ENCODE results near the gene SENP5.

The SENP5 gene

DNA sequence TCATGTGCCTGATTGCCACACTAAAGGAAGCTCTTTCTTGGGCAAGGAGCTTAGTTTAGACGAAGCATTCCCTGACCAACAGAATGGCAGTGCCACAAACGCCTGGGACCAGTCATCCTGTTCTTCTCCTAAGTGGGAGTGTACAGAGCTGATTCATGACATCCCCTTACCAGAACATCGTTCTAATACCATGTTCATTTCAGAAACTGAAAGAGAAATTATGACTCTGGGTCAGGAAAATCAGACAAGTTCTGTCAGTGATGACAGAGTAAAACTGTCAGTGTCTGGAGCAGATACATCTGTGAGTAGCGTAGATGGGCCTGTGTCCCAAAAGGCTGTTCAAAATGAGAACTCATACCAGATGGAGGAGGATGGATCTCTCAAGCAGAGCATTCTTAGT, 18.4 kb downstream of the SENP5 start:
- no peak for DNase-seq

DNA sequence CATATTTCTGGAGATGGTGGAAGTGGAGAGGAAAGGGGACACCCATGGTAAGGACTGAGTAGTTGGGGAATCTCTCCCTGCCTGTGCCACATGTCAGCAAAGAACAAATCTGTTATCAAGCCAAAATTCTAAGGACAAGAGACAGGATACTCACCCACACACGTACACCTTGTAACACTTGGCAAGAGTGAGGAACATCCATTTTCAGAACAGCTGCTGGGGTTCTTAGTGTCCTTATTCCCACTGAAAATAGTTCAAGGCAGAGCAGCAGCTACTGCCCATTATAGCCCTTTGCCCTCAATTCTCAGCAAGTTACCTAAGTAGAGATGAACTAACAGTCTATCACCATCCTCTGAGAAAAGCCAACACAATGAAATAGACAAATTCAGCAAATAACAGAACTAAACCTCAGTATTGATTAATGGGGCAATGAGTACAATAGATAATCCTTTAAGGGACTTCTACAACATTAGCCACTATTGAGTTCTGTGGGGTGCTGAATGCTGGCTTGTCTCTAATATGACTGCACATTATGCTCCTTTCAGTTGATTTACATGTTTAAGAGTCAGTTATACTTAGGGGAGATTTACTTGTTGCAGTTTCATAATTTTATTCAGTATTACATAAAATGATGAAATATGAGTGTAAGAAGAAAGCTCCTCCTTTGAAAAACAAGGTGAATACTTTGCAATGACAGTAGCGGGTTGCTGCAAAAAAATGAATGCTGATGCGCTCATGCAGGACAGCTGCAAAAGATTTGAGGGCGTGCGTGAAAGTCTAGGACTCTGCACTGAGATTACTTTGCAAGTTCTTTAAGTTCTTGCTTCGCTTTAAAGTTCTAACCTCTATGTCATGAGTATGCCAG, 22.4 kb downstream of the SENP5 start:
- no peak for DNase-seq

DNA sequence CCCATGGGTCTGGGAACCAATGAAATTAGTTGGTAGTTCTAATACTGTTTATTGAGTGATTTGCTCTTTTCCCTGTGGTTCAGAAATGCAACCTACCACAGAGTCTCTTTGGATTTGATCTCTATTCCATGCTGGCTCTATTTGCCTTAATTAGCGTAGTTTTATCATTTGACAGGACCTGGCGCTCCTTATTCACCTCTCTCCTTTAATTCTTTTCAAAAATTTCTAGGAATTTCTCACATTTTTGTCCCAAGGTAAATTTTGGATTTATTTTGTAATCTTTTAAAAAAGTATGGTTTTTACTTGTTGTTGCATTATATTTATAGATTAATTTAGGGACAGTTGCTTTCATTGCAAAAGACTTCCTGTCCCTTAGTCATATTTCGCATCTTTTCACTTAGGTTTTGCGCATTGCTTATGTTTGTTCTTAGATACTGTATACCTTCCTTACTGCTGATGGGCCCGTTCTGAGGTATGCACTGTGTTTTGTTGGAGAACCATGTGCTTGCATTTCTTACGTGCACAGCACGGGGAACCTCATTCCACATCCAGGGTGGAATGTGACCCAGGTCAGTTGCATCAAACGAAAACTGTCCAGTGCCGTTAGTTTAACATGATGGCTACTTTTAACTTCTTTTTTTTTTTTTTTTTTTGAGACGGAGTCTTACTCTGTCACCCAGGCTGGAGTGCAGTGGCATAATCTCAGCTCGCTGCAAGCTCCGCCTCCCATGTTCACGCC, 27.0 kb downstream of the SENP5 start:
- DNase-seq, result no peak

DNA sequence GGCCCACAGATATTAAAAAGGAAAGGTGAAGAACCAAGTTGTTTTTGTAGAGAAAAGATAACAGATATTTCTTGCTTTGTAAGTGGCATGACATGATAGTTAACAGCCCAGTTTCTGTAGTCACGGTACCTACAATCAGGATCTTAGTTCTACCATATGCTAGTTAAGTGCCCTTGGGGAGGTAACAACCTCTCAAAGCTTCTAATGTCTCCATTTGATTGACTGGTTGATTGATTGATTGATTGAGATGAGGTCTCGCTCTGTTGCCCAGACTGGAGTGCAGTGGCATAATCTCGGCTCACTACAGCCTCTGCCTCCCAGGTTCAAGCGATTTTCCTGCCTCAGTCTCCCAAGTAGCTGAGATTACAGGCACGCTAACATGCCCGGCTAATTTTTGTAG, 28.5 kb downstream of the SENP5 start:
- DNase-seq, result no peak

DNA sequence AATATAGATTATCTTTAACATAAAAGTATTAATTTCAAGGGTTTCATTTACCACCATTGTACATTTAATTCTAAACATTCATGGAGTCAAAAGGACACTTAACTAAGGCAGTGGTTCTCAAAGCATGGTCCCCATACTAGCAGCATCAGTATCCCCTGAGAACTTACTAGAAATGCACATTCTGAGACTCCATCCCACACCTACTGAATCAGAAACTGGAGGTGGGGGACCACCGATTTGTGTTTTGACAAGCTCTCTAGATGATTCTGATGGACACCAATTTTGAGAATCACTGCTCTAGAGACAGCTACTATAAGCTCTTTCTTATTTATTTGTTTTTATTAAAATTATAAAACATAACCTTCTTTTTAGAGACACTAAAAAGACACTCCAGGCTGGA, 34.0 kb downstream of the SENP5 start:
- DNase-seq, result no peak

DNA sequence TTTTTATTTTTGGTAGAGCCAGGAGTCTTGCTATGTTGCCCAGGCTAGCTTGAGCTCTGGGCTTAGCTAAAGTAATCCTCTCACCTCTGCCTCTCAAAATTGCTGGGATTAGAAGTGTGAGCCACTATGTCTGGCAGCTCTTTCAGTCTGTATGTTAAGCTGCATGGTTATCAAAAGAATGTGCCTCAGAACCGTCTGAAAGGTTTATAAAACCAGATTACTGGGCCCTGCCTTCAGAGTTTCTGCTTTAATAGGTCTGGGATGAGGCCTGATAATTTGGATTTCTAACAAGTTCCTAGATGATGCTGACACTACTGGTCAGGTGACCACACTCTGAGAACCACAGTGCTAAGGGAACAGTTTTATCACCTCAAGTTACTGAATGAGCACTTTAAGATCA, 34.6 kb downstream of the SENP5 start:
- no peak for DNase-seq

DNA sequence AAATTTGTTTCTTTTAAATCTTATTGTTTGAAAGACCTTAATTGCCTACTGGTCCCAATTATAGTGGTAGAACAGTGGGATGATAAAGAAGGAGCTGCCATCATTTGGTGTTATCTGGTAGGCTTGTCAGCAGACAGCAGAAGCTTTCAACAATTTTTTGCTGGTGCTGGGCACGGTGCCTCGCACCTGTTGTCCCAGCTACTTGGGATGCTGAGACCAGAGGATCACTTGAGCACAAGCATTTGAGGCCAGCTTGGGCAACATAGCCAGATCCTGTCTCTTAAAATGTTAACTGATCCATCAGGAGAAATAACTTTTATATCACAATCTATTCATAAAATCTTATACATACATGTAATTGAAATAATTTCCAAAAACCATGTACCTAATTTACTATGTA, 36.0 kb downstream of the SENP5 start:
- DNase-seq, result no peak

DNA sequence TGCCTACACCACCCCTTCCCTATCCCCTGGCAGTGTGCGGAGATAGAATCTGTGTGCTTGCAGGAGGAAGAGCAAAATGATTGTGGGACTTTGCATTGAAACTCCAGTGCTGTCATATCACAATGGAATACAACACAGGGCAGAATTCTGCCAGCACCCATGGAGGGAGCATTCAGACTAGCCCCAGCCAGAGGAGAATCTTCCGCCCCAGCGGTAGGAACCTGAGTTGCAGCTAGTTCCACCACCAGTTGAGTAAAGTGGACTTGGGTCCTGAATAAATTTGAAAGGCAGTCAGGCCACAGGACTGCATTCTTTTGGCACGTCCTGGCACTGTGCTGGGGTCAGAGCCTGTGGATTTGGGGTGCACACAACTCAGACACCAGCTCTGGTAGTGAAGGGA, 47.1 kb downstream of the SENP5 start:
- DNase-seq, result no peak

DNA sequence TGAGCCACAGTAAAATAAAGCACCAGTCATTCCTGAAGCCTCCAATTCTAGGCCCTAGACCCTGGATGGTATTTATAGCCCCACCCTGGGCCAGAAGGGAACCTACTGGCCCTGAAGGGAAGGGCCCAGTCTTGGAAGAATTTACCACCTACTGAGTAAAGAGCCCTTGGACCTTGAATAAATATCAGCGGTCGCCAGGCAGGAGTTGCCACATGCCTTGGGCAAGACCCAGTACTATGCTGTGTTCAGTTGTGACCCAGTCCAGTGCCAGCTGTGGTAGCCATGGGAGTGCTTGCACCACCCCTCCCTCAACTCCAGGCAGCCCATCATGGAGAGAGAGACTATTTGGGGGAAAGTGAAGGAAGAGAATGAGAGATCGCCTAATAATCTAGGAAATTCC, 47.7 kb downstream of the SENP5 start:
- no peak for DNase-seq

DNA sequence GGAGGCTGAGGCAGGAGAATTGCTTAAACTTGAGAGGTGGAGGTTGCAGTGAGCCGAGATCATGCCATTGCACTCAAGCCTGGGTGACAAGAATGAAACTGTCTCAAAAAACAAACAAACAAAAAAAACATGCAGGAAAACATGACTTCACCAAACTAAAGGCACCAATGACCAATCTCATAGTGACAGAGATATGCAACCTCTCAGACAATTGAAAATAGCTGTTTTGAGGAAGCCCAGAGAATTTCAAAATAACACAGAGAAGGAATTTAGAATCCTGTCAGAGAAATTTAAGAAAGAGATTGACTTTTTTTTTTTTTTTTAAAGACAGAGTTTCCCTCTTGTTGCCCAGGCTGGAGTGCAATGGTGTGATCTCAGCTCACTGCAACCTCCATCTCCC, 48.5 kb downstream of the SENP5 start:
- DNase-seq, result no peak

DNA sequence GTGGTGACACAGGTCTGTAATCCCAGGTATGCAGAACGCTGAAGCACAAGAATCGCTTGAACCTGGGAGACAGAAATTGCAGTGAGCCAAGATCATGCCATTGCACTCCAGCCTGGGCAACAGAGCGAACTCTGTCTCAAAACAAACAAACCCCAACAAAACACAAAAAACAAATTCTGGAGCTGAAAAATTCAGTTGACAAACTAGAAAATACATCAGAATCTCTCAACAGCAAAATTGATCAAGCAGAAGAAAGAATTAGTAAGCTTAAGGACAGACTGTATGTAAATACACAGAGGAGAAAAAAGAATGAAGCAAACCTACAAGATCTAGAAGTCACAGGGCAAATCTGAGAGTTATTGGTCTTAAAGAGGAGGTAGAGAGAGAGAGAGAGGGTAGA, 49.3 kb downstream of the SENP5 start:
- DNase-seq, result no peak

DNA sequence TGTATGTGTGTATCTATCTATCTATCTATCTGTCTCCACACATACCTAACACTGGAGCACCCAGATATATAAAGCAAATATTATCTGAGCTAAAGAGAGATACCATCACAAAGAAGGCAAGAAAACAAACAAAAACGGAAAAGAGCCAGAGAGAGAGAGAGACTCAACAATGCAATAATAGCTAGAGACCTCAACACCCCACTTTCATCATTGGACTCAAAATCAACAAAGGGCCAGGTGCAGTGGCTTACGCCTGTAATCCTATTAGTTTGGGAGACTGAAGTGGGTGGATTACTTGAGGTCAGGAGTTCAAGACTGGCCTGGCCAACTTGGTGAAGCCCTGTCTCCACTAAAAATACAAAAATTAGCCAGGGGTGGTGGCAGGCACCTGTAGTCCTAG, 51.2 kb downstream of the SENP5 start:
- no peak for DNase-seq

DNA sequence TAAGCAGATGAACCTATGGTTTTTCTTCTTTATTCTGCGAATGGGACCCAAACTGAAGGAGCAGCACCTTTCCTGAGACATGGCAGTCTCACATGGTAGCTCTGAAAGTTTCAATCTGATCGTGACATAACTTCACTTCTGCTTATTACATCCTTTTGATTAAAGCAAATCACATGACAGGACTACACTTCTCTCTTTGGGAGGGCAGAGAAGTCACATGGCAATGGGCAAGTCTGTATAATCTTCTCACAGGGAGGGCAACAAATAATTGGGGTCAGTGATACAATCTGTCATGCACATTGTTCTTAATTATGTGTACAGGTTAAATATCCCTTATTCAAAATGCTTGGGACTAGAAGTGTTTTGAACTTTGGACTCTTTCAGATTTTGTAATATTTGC, 53.0 kb downstream of the SENP5 start:
- no peak for DNase-seq

DNA sequence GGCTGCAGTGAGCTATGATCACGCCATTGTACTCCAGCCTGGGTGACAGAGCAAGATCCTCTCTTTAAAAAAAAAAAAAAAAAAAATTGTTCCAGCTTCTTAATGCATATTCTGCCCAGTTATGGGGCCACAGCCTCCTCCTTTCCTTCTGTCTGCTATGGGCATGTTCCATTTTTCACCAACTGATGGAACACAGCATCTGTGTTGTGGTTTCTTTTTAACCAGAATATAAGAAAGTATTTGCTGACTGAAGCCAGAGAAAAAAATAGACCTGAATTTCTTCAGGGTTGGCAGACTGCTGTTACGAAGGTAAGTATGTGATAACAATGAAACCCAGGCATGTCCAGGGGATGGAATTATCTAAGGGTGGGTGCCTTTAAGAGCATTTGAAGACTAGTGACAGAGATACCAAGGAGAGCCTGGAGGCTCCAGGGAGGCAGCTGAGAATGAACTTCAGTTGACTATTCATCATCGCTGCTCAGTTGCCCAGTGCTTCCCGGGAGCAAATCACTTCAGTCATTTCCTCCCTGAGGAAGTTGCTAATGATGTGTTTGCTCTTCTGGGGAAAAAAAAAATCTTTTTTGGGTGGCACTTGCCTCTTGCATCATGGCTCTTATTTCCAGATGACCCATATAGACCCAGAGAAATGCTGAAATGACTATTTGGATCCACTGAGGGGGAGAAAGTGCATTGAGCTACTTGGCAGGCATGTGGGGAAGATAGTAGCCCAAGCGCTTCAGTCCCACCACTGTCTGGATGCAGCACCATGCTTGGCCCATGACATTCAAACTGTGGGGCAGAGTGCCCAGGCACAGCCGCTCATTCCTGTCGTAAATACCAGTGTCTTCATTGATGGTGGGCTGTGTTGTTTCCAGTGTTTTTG, 60.1 kb downstream of the SENP5 start:
- no peak for DNase-seq

DNA sequence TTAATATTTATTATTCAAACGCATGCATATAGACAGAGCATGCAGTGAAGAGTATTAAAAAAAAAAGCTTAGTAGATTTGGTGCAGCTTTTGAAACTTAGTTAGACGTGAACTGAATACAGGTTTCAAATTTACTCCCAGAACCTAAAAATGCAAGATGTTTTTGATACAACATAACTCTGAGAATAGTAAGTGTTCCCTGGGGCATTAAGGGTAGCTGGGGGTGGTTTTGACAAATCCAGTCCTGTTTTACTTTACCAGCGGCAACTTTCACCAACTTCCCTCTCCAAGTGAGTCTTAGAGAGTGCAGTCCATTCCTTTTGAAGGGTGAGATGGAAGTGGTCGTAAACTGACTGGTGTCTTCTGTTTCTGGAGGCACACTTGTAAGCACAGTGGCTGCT, 63.4 kb downstream of the SENP5 start:
- no peak for DNase-seq

DNA sequence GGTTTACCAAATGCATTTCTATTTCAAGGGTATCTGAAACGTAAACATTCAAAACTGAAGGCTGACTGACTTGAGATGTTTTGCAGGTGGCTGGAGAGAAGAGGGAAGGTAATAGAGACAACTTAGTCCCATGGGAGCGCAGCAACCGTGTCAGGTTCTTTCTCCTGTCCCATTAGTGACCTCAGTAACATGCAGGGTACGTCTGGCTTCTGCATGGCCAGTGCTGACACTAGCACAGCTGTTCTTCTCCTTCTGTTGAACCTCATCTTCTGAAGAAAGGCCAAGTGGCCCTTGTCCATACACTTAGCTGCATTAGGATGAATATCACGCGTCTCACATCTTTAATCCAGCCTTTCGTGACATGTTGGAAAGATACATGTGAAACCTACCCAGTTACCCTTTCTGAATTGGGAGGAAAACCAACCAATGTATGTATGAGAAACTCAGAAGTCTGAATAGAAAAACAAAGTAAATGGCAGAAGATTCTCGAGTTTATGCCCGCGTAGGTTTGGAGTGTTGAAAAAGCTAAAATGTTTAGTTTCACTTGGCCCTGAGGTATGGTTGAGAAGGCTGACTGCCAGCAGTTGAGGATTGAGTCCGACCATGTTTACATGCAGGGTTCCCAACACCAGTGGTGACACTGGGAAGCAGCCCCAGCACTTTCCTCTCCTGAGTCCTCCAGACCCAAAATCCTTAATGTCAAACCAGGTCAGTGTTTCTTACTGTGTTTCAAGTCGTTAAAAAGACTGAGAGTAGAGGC, 64.3 kb downstream of the SENP5 start:
- no peak for DNase-seq

DNA sequence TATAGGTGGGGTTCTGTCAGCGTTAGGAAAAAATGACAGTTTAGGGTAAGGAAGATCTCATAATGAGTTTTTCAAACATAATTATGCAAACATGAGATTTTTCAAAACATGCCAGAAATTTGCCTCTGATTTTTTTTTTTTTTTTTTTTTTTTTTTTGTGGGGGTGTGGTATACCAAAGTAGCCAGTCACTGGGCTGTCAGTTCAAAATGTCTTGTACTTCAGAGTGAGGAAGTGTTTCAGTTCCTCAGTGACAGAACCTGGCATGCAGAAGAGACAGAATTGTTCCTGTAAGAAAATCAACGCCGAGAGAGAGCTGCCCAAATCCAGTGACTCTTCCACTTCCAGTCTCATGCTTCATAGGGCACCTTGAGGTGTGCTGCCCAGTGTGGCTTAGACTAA, 64.9 kb downstream of the SENP5 start:
- no peak for DNase-seq

DNA sequence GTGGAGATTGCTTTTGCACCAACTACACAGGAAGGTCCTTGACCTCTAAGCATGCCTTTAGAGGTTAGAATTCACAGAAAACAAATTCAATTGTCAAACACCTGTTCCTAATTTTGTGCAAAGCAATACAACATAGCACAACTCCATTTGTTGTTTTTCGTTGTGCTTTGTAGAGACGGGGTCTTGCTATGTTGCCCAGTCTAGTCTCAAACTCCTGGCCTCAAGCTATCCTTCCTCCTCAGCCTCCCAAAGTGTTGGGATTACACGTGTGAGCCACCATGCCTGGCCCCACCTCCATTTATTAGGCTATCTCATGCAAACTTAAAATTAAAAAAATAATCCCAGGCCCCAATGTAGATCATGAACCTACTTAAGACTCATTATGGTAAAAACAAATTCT, 68.6 kb downstream of the SENP5 start:
- no peak for DNase-seq

DNA sequence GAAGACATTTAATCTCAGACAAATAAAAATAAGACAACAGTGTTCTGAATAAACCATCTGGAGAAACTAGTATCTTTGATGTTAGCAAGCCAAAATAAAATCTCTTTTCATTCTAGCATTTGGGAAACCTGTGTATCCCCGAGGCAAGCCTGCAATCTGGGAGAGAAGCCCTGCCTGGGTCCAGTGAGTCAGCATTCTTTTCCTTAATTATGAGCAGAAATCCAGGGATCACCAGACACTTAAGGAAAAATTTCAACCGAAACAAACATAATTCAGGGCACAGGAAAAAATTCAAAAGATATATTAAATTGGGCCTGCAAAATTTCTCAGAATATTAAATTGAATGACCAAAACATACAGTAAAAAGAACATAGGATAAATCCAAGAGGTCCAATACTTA, 70.4 kb downstream of the SENP5 start:
- no peak for DNase-seq

DNA sequence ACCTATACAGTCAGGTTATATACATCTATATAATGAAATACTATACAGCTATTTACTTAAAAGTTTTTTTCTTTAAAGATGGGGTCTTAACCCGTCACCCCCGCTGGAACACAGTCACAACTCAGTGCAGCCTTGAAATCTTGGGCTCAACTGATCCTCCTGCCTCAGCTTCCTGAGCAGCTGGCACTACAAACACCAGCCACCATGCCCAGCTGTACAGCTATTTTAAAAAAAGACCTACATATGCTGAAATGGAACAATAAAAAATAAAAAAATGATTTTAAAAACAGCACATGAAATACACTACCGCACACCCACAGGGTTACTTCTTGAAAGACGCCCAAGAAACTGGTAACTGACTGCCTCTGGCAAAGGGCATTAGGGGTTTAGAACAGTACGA, 70.9 kb downstream of the SENP5 start:
- DNase-seq, result no peak

DNA sequence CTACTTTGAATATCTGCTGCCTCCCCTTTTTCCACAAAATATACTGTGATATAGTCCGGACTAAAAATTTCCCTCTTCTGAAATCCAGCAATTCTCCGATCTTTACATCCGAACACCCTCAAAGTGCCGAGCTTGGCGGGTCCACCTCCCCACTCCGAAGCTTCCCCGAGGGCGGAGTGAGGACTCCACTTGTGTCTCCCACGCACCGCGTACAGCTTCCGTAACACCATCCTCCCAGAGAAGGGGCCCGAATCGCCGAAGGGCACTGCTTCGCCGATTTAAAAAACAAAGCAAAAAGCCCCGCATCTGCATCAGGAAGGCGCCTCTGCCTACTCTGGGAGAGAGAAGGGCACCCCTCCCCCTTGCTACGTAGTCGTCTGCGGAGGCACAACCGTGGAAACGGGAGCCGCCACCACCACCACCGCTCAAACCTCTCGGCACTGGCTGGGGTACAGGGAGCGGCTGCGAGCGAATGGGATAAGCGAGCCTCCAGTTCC, 74.1 kb downstream of the SENP5 start:
- DNase-seq, result no peak

DNA sequence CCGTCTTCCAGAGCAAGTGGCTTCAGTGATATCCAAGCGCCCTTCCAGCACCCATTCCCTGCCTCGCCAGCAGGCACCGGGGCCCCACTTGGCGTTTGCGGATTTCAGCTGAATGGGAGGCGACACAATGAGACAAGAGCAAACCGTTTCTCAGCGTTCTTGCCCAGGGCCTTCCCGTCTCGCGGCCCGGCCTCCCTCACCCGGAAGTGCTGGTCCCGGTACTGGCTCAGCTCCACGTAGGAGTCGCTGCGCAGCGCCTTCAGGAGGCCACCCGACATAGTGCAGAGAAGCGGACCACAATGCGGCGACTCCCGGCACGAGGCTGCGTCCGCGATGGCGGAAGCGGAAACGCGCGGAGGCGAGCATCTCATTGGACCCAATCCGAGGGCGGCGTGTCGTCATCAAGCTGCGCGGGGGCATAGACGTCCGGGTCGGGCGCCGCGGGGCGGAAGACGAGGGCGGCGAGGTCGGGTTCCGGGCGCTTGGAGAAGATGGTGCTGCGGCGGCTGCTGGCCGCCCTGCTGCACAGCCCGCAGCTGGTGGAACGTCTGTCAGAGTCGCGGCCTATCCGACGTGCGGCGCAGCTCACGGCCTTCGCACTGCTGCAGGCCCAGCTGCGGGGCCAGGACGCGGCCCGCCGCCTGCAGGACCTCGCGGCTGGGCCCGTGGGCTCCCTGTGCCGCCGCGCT, 74.7 kb downstream of the SENP5 start, which contains the start of gene NCBP2:
TSS of gene NCBP2 (minus strand) at position 303 of the 689 bp plus-strand sequence. CDS start at position 278, 25 bp downstream.
- DNase-seq, result peak; percentile 96
